GM23338 (cell line): ENCODE results near the gene ANKS1B. TPM values are rescaled to one million over a fixed set of nuclear protein-coding genes. Genes with fewer than 3 reads are reported as not detected.

ENCODE experiments used
- ATAC-seq: fragments of 200-7000 bp; cut with Tn5 transposase; 3 replicates; pipeline ENCODE4 v1.9.1; 2020
- DNase-seq: peaks from one replicate; pipeline ENCODE4 v3.0.0-alpha.2; 2015; ENCODE audit warnings: low spot score
- H2AFZ ChIP-seq: fragments of 200-600 bp; sonication (generic); 2 replicates; pipeline ENCODE4 v1.8.0; 2016; ENCODE audit warnings: antibody characterized with exemption, mild to moderate bottlenecking, moderate library complexity
- H3F3A ChIP-seq: fragments of 200-600 bp; sonication (generic); replicated peaks from 2 replicates; pipeline ENCODE4 v1.8.0; 2017; ENCODE audit warnings: antibody characterized with exemption, mixed run types, low read depth
- H3K27ac ChIP-seq: fragments of 200-600 bp; sonication (generic); 2 replicates; pipeline ENCODE4 v1.6.1; 2016; ENCODE audit warnings: low read depth
- H3K27me3 ChIP-seq: fragments of 200-600 bp; sonication (generic); 2 replicates; pipeline ENCODE4 v1.8.0; 2016; ENCODE audit warnings: mild to moderate bottlenecking, mixed run types, moderate library complexity; ENCODE audit not compliant: insufficient read depth
- H3K36me3 ChIP-seq: fragments of 200-600 bp; sonication (generic); 2 replicates; pipeline ENCODE4 v1.8.0; 2016; ENCODE audit warnings: mild to moderate bottlenecking; ENCODE audit not compliant: insufficient read depth
- H3K4me1 ChIP-seq: fragments of 200-600 bp; sonication (generic); 2 replicates; pipeline ENCODE4 v1.8.0; 2016; ENCODE audit warnings: mild to moderate bottlenecking, moderate library complexity; ENCODE audit not compliant: insufficient read depth
- H3K4me2 ChIP-seq: fragments of 200-600 bp; sonication (generic); 2 replicates; pipeline ENCODE4 v1.7.1; 2017; ENCODE audit warnings: mixed run types
- H3K4me3 ChIP-seq: fragments of 200-600 bp; sonication (generic); 2 replicates; pipeline ENCODE4 v1.6.1; 2016; ENCODE audit warnings: mixed run types
- H3K79me2 ChIP-seq: fragments of 200-600 bp; sonication (generic); replicated peaks from 2 replicates; pipeline ENCODE4 v1.8.0; 2017; ENCODE audit warnings: mild to moderate bottlenecking; ENCODE audit not compliant: insufficient read depth
- H3K9me2 ChIP-seq: fragments of 200-600 bp; sonication (generic); 2 replicates; pipeline ENCODE4 v1.8.0; 2017; ENCODE audit not compliant: insufficient read depth
- H4K20me1 ChIP-seq: fragments of 200-600 bp; sonication (generic); replicated peaks from 2 replicates; pipeline ENCODE4 v1.8.0; 2017; ENCODE audit warnings: mild to moderate bottlenecking; ENCODE audit not compliant: insufficient read depth
- H3K27ac Mint-ChIP-seq: 2 replicates; pipeline ENCODE4 v1.8.0; 2020; ENCODE audit warnings: inconsistent platforms, mild to moderate bottlenecking, moderate library complexity, mixed read lengths
- H3K27me3 Mint-ChIP-seq: 3 replicates; pipeline ENCODE4 v1.8.0; 2022; ENCODE audit warnings: low read depth, mild to moderate bottlenecking, moderate library complexity, mixed read lengths, inconsistent platforms; ENCODE audit not compliant: insufficient read depth, poor library complexity
- H3K36me3 Mint-ChIP-seq: 3 replicates; pipeline ENCODE4 v1.8.0; 2021; ENCODE audit warnings: low read depth, mild to moderate bottlenecking, inconsistent platforms, moderate library complexity, mixed read lengths
- H3K4me1 Mint-ChIP-seq: 3 replicates; pipeline ENCODE4 v1.8.0; 2020; ENCODE audit warnings: mild to moderate bottlenecking, inconsistent platforms, mixed read lengths
- H3K4me3 Mint-ChIP-seq: 3 replicates; pipeline ENCODE4 v1.8.0; 2021; ENCODE audit warnings: moderate library complexity, mild to moderate bottlenecking, inconsistent platforms, mixed read lengths
- H3K9me3 Mint-ChIP-seq: 3 replicates; pipeline ENCODE4 v1.8.0; 2020; ENCODE audit warnings: moderate library complexity, mild to moderate bottlenecking, inconsistent platforms, mixed read lengths
- CREB1 ChIP-seq: fragments of 250-450 bp; sonication (Bioruptor Pico); IDR thresholded peaks from 2 replicates; pipeline ENCODE4 v1.5.0; 2020; ENCODE audit warnings: low read depth, mild to moderate bottlenecking, moderate library complexity
- CTCF ChIP-seq, 2 experiments: fragments of 200-600 bp in 1 of 2; sonication (generic) in 1 of 2; conservative IDR thresholded peaks; 2 replicates each; pipeline versions ENCODE4 v1.5.1 to v1.6.1; 2016 to 2017; ENCODE audit warnings: antibody characterized with exemption in 2 of 2, low read depth in 2 of 2, mild to moderate bottlenecking in 2 of 2, moderate library complexity in 1 of 2
- ETS1 ChIP-seq: IDR thresholded peaks from 2 replicates; pipeline ENCODE4 v1.6.1; 2016; ENCODE audit warnings: antibody characterized with exemption
- EZH2 ChIP-seq: fragments of 200-600 bp; sonication (generic); IDR thresholded peaks from one replicate; pipeline ENCODE4 v1.8.0; 2017; ENCODE audit warnings: antibody characterized with exemption, mild to moderate bottlenecking, low read depth; ENCODE audit not compliant: unreplicated experiment
- EZH2phosphoT487 ChIP-seq: fragments of 200-600 bp; sonication (generic); IDR thresholded peaks from one replicate; pipeline ENCODE4 v1.8.1; 2018; ENCODE audit warnings: antibody characterized with exemption; ENCODE audit not compliant: unreplicated experiment
- JUNB ChIP-seq: IDR thresholded peaks from one replicate; pipeline ENCODE4 v1.6.1; 2016; ENCODE audit warnings: antibody characterized with exemption; ENCODE audit not compliant: unreplicated experiment
- NANOG ChIP-seq: IDR thresholded peaks from 2 replicates; pipeline ENCODE4 v1.6.1; 2016; ENCODE audit warnings: antibody characterized with exemption, borderline replicate concordance
- POLR2AphosphoS5 ChIP-seq: IDR thresholded peaks from 2 replicates; pipeline ENCODE4 v1.6.1; 2016; ENCODE audit warnings: antibody characterized with exemption, low read depth
- REST ChIP-seq: IDR thresholded peaks from one replicate; pipeline ENCODE4 v1.6.1; 2018; ENCODE audit warnings: antibody characterized with exemption; ENCODE audit not compliant: unreplicated experiment
- STAT1 ChIP-seq: IDR thresholded peaks from one replicate; pipeline ENCODE4 v1.6.1; 2016; ENCODE audit warnings: antibody characterized with exemption; ENCODE audit not compliant: unreplicated experiment
- ZNF114 ChIP-seq: fragments of 250-450 bp; sonication (Bioruptor Pico); IDR thresholded peaks from 2 replicates; pipeline ENCODE4 v1.5.0; 2020; ENCODE audit warnings: mild to moderate bottlenecking, moderate library complexity
- ZNF331 ChIP-seq: fragments of 250-450 bp; sonication (Bioruptor Pico); IDR thresholded peaks from 2 replicates; pipeline ENCODE4 v1.5.0; 2020; ENCODE audit warnings: low read depth, mild to moderate bottlenecking, moderate library complexity
- ZNF462 ChIP-seq: fragments of 250-450 bp; sonication (Bioruptor Pico); IDR thresholded peaks from 2 replicates; pipeline ENCODE4 v1.5.0; 2020; ENCODE audit warnings: mild to moderate bottlenecking, moderate library complexity
- polyA plus RNA-seq: library from polyadenylated mRNA; unstranded; fragments of >200 nt; fragmentation: Nextera tagmentation; extraction: Ambion mirVana; gene quantifications from 2 replicates; pipeline ENCODE4 v1.2.1, GENCODE V29; 2016
- total RNA-seq: library from RNA; depleted of rRNA; stranded (reverse); fragments of >200 nt; shearing (Covaris generic); gene quantifications from 2 replicates; pipeline ENCODE4 v1.2.3, GENCODE V29; 2014

ANKS1B gene
- total and polyA plus RNA-seq, 2 experiments from 2014 or later = 4.3 to 5.8 TPM

GRCh38 chr12:98903875-98904274 lies 1080.9 kb downstream of the ANKS1B start:
- no peaks in the 10 kb centered on the region for H3K4me1 Mint-ChIP-seq
- no peak overlapping the region for H3K4me3 Mint-ChIP-seq
- no peaks in the 10 kb centered on the region for H3K27me3 Mint-ChIP-seq
- no peaks in the 10 kb centered on the region; the same call in 2 of the 3 replicates for H3K9me3 Mint-ChIP-seq
- Histone ChIP-seq H3F3A (no peaks in the 10 kb centered on the region), H3K4me2 (no peak overlapping the region), H3K9me2 (no peaks in the 10 kb centered on the region), H3K79me2 (no peaks in the 10 kb centered on the region), H3K4me3 (no peak overlapping the region), H4K20me1 (no peaks in the 10 kb centered on the region), H3K27ac (no peak overlapping the region), H3K36me3 (no peaks in the 10 kb centered on the region), H2AFZ (no peak overlapping the region), H3K27me3 (no peaks in the 10 kb centered on the region), H3K4me1 (no peaks in the 10 kb centered on the region; the same call in 1 of the 2 replicates)
- TF ChIP-seq CTCF (conservative IDR thresholded peaks at IDR 0.05; ENCODE audit: low read depth in 2 of 2) (no peak), STAT1 (no peak), POLR2AphosphoS5 (no peak), ZNF331 (CRISPR knock-in tag) (no peak), ZNF114 (no peak), NANOG (no peak), ZNF462 (CRISPR knock-in tag) (no peak), REST (no peak), CREB1 (CRISPR knock-in tag) (no peak), EZH2 (no peak), EZH2phosphoT487 (no peak), ETS1 (no peak), JUNB (no peak)
- ATAC-seq = no peak
- H3K27ac Mint-ChIP-seq = no peak overlapping the region
- no peak for DNase-seq
- no peaks in the 10 kb centered on the region for H3K36me3 Mint-ChIP-seq
